ENCODE measurements around the gene ADGRL1. TPM values are rescaled to one million over a fixed set of nuclear protein-coding genes. Genes with fewer than 3 reads are reported as not detected.
"Not testable (repeated sequence)": the region's sequence is repeated elsewhere in the genome, so short reads cannot be mapped to it uniquely, and the experiment has no call there.

The ADGRL1 gene
- total RNA-seq, 3 donors from 2014 or later: 11.2 to 14.7 (median 11.6) TPM

DNA sequence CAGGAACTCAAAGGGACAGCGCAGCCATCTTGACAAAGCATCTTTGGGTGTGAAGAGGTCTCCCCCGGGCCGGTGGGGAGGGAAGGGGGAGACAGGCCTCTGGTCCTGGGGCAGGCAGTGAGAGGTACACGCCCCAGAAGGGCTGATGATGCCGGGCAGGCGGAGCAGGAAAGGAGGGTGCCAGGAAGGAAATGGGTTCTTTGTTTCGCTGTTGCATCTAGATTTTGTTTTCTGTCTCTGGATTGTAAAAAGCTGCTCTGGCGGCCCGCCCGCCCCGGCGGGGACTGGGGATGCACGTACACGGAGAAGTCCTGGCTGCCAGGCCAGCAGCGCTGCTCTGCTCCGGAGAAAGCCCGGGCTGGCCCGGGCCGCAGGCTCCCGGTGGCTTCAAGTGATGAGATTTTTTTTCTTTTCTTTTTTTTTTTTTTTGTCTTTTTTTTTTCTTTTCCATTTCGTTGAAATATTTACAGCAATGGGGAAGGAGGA is 56.4 kb downstream of the ADGRL1 start:
- peak; percentile 67 to 83 for DNase-seq (ENCODE audit: low spot score in 2 of 2)
- H3K4me3 ChIP-seq: peak overlapping the region; percentile 28 to 48 (median 30)

GRCh38 chr19:14148751-14149410 is 57.1 kb downstream of the ADGRL1 start:
- intact Hi-C loops (cut with DNase I; ENCODE audit: low total_unique reads): no loop called here
- peak overlapping the region in 2 of 3 donors; percentile 28 to 48 for H3K4me3 ChIP-seq
- DNase-seq (ENCODE audit: low spot score in 2 of 2): no peak
- no peaks in the 10 kb centered on the region for H3K27me3 ChIP-seq
- TF ChIP-seq POLR2A (IDR thresholded peaks at IDR 0.05) (no peak), POLR2AphosphoS5 (IDR thresholded peaks at IDR 0.05) (no peak)
- TF ChIP-seq, protein P1, sequence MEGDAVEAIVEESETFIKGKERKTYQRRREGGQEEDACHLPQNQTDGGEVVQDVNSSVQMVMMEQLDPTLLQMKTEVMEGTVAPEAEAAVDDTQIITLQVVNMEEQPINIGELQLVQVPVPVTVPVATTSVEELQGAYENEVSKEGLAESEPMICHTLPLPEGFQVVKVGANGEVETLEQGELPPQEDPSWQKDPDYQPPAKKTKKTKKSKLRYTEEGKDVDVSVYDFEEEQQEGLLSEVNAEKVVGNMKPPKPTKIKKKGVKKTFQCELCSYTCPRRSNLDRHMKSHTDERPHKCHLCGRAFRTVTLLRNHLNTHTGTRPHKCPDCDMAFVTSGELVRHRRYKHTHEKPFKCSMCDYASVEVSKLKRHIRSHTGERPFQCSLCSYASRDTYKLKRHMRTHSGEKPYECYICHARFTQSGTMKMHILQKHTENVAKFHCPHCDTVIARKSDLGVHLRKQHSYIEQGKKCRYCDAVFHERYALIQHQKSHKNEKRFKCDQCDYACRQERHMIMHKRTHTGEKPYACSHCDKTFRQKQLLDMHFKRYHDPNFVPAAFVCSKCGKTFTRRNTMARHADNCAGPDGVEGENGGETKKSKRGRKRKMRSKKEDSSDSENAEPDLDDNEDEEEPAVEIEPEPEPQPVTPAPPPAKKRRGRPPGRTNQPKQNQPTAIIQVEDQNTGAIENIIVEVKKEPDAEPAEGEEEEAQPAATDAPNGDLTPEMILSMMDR (IDR thresholded peaks at IDR 0.05): no peak
- H3K27ac ChIP-seq: peak overlapping the region; percentile 74 to 90
- H3K4me1 ChIP-seq: peaks cover 6 to 8% of the 10 kb centered on the region in 2 donors
- H3K9me3 ChIP-seq: no peaks in the 10 kb centered on the region
- H3K36me3 ChIP-seq: no peaks in the 10 kb centered on the region

More for the DNA sequence above, 56.4 kb downstream of the ADGRL1 start:
- no peaks in the 10 kb centered on the region for H3K9me3 ChIP-seq
- H3K4me1 ChIP-seq: peaks cover 6 to 8% of the 10 kb centered on the region in 2 donors
- H3K36me3 ChIP-seq: no peaks in the 10 kb centered on the region
- H3K27me3 ChIP-seq: no peaks in the 10 kb centered on the region
- TF ChIP-seq POLR2AphosphoS5 (IDR thresholded peaks at IDR 0.05) (peak in 1 of 3 donors; percentile 13), POLR2A (IDR thresholded peaks at IDR 0.05) (no peak)
- intact Hi-C loops (cut with DNase I; ENCODE audit: low total_unique reads): no loop called here
- H3K27ac ChIP-seq: peak overlapping the region; percentile 74 to 90

- TF ChIP-seq POLR2AphosphoS5 (IDR thresholded peaks at IDR 0.05): no peak
- TF ChIP-seq POLR2A (IDR thresholded peaks at IDR 0.05): no peak
- TF ChIP-seq, protein P1 (IDR thresholded peaks at IDR 0.05): peak; percentile 69 to 91 (median 81)
- Histone ChIP-seq H3K27me3 (no peaks in the 10 kb centered on the region), H3K9me3 (no peaks in the 10 kb centered on the region), H3K27ac (peak overlapping the region; percentile 74 to 90), H3K4me1 (peaks cover 6 to 8% of the 10 kb centered on the region in 2 donors), H3K36me3 (no peaks in the 10 kb centered on the region), H3K4me3 (peak overlapping the region in 2 of 3 donors; percentile 21 to 47)
- peak; percentile 64 to 68 for DNase-seq (ENCODE audit: low spot score in 2 of 2)
- intact Hi-C loops (cut with DNase I; ENCODE audit: low total_unique reads): no loop called here
Measured at GRCh38 chr19:14147797-14148605, 58.0 kb downstream of the ADGRL1 start.

- Histone ChIP-seq H3K36me3 (no peaks in the 10 kb centered on the region), H3K27me3 (no peaks in the 10 kb centered on the region), H3K27ac (peak overlapping the region; percentile 43 to 58), H3K4me1 (peaks cover 6 to 8% of the 10 kb centered on the region in 2 donors), H3K9me3 (no peaks in the 10 kb centered on the region), H3K4me3 (no peak overlapping the region)
- intact Hi-C loops (cut with DNase I; ENCODE audit: low total_unique reads): no loop called here
- TF ChIP-seq, protein P1 (IDR thresholded peaks at IDR 0.05): no peak
- DNase-seq (ENCODE audit: low spot score in 2 of 2): peak in 1 of 2 donors; percentile 81
Measured at GRCh38 chr19:14146789-14147216, 59.2 kb downstream of the ADGRL1 start.

GRCh38 chr19:14146169-14146568 is 59.8 kb downstream of the ADGRL1 start:
- DNase-seq (ENCODE audit: low spot score in 2 of 2); intact Hi-C loops (cut with DNase I; ENCODE audit: low total_unique reads); H3K9me3 ChIP-seq; H3K4me3 ChIP-seq; H3K36me3 ChIP-seq; H3K27me3 ChIP-seq; H3K4me1 ChIP-seq: not testable (repeated sequence)
- H3K27ac ChIP-seq: peak overlapping the region; percentile 43 to 58

DNA sequence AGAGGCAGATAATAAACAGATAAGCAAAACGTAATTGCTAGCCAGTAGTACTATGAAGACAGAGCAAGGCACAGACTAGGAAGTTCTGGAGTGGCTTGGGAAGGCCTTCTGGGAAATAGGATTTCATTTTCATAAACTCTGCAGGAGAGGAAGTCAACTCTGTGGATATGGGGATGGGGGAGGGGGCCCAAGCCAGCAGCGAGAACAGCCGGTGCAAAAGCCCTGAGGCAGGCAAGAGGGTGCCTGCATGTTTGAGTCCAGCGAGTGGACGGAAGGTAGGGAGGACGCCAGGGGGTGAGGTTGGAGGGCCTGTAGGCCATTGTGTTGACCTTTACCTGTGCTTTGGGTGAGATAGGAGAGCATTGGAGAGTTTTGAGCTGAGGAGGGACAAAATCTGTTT is 60.6 kb downstream of the ADGRL1 start:
- Histone ChIP-seq H3K9me3 (no peaks in the 10 kb centered on the region), H3K27ac (no peak overlapping the region), H3K36me3 (no peaks in the 10 kb centered on the region), H3K4me3 (no peak overlapping the region), H3K4me1 (peaks cover 5 to 6% of the 10 kb centered on the region in 2 donors), H3K27me3 (no peaks in the 10 kb centered on the region)
- no peak for DNase-seq (ENCODE audit: low spot score in 2 of 2)
- TF ChIP-seq POLR2AphosphoS5 (IDR thresholded peaks at IDR 0.05): no peak
- no peak for TF ChIP-seq POLR2A (IDR thresholded peaks at IDR 0.05)
- TF ChIP-seq, protein P1 (IDR thresholded peaks at IDR 0.05): no peak
- intact Hi-C loops (cut with DNase I; ENCODE audit: low total_unique reads): no loop called here

Data from breast epithelium (tissue), 4 donors.